HG02678 (cell line): ENCODE measurements around the gene BBS9.
"Not testable (repeated sequence)": the region's sequence is repeated elsewhere in the genome, so short reads cannot be mapped to it uniquely, and the experiment has no call there.

Experiments used
- ATAC-seq: cut with Tn5 transposase; IDR thresholded peaks from one replicate; pipeline ENCODE4 v1.9.1; 2021; ENCODE audit warnings: mild to moderate bottlenecking, moderate library complexity; ENCODE audit not compliant: unreplicated experiment

Gene BBS9

DNA sequence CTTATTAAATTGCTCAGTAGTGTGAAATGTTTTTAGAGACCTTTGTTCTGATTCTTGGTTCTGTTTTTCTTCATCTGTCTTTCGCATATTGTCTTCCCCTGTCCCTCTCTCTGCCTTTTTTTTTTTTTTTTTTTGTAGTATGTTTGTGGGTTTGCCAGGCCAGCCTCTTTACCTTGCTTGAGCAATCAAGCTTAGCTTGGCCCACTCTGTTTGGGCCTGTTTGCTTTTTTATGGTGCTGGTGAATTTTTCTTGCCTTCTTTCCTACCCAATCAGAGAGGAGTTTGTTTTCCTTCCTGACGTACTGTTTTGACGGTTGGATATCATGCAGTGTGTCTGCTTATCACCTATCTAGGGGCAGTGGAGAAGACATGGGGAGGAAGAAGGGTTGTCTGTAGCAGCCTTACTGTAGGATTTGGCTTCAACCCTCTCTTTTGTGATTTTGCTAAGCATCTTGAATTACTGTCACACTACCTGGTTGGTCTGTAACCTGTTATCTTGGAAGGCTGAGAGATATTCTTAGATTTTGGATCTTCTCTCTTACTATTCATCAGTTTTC lies 64.0 kb downstream of the BBS9 start:
- ATAC-seq, result no peak

DNA sequence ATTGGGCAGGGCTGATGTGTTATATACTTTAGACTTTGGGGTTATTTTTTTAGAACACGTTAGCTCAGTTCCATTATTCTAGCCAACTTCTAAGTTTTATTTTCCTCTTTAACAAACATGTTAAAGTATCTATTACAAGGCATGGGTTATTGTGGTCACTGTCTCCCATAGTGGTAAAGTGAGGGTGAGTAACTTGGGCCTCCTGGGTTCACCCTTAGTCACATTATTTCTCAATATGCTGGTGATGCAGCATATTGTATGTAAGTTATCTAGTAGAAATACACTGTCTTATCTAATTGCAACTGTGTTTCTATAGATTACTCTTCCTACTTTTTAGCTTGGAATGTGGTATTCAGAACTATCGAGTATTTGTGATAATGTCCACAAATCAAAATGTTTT lies 65.9 kb downstream of the BBS9 start:
- no peak for ATAC-seq

DNA sequence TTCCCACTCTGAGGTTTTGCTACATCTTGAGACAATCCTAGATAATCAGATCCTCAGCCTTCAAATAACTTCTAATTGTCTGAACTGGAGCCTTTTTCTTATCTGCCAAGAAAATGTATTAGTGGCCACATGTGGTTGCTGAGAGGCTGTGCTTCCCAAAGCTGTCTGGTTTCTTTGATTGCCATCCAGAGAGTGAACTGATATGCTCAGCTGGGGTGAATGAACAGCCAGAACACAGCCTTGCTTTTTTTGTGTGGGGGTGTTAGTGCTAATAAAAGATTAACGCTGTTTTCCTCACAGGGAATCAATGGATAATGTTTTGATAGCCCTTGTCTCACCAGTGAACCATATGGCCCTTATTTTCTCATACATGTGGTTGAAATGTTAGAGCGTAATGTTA lies 66.9 kb downstream of the BBS9 start:
- no peak for ATAC-seq

DNA sequence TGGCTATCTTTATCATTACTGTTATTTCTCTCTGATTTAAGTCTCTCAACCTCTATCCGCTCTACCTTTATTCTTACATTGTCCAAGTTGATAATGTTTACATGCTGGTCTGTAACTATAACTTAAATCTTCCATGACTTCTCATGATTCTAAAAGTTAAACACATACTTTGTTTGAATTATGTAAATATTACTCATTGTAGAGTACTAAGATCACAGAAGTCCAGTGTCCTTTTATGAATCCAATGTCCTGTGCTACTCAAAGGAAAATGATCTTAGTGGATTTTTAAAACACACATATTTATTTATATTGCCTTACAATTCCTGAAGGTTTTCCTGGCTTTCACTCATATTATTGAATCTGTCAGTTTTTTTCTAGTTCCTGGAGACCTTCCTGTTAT lies 70.9 kb downstream of the BBS9 start:
- no peak for ATAC-seq

DNA sequence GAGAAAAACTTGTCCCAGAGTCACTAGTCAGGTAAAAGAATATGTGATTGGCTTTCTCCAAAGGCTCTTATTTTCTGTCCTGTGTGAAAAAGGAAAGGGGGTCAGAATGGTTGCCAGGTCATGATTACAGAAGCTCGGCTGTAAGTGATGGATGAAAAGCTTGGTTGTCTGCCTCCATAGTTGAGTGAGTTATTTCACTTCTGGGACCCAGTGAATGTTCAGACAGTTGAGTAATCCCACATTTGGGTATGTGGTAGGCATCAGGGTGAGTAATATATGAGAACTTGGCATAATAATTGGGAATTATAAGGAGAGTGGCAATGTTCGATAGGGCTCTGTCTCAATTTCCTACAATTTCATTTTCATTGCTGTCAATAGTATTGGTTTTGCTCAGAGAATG lies 72.5 kb downstream of the BBS9 start:
- no peak for ATAC-seq

- ATAC-seq, result no peak
Measured at GRCh38 chr7:33210958-33211357, 81.6 kb downstream of the BBS9 start.

DNA sequence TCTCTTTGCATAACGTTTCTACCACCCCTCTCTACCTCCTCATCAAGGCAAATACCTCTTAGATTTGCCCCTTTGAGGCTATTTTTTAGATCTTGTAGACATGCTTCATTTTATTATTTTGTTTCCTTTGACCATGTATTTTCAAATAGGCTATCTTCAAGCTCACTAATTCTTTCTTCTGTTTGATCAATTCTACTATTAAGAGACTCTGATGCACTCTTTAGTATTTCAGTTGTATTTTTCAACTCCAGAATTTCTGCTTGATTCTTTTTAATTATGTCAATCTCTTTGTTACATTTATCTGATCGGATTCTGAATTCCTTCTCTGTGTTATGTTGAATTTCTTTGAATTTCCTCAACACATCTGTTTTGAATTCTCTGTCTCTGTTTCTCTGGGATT lies 82.8 kb downstream of the BBS9 start:
- ATAC-seq, result no peak

- no peak for ATAC-seq
Measured at GRCh38 chr7:33215992-33216391, 86.6 kb downstream of the BBS9 start.

DNA sequence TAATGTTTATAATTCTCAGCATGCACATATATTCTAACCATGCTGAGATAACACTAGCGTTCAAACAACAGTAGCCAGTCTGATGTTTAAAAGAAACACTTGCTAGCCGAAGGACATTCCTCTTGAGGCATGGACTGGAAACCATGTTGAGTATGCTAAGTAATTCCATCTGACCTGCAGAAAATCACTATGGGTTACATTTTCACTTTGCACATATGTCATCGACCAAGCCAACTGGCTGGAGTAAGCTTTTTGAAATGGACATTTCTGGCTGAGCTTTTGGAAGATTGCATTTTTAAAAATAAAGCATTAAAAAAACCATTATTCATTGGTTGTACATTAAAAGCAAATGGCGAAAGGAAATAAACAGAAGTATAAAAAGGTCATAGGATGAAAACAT lies 88.2 kb downstream of the BBS9 start:
- no peak for ATAC-seq

- ATAC-seq, result not testable (repeated sequence)
Measured at GRCh38 chr7:33218841-33219535, 89.6 kb downstream of the BBS9 start.

GRCh38 chr7:33220231-33220630 lies 90.9 kb downstream of the BBS9 start:
- ATAC-seq, result no peak

- ATAC-seq, result no peak
Measured at GRCh38 chr7:33221390-33221789, 92.0 kb downstream of the BBS9 start.

GRCh38 chr7:33232632-33233145 lies 103.3 kb downstream of the BBS9 start:
- no peak for ATAC-seq

DNA sequence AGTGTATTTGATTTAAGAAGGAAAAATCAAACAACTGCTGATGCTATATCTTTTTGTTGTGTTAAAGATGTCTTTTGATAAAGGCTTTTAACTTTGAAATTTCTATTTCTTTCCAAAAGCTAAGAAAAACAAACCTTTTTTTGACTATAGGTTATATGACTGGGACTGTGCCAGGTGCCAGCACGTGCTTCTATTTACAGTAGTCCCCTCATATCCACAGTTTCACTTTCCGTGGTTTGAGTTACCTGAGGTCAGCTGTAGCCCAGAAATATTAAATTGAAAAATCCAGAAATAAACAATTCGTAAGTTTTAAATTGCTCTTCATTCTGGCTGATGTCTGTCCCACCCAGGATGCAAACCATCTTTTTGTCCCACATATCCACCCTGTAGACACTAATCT lies 104.3 kb downstream of the BBS9 start:
- ATAC-seq, result no peak

DNA sequence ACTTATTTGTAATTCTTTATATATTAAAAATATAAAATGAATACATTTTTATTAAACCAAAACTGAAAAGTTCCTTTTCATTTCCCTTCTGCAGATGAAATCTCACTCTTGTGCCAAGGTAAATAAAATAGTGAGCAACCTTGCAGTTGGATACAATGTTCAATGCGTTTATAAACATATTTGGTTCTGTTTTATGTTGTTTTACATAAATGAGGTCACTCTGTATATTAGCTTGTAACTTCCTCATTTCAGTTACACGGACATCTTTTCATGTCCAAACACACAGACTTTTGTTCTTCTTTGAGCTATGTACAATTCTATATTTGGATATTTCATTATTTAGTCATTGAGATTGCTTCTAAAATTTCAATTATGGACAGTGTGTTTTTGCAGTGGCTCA lies 107.7 kb downstream of the BBS9 start:
- no peak for ATAC-seq

DNA sequence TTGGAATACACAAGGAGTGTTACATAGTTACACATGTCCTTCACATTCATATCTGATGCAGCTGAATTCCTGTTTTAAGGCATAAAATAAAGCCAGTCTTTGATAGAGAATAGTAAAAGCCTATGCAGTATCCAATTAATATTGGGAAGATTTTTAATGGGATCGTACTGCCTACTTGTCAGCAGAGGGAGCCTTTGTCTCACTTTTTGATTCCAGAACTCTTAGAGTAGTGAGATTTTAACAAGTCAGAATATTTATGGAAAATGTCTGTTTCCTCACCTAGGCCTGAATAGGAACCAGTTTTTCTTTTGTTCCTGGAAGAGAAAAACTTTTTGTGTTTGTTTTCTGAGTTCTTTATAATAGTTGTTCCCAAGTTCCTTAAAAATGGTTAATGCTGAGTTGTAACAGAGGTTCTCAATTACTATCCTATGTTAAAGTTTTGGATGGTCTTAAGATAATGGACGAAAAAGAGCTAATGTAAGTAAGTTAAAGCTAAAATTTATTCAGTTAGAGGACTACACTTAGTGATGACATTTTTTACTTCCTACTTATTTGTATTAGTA lies 114.0 kb downstream of the BBS9 start:
- no peak for ATAC-seq

- ATAC-seq, result no peak
Measured at GRCh38 chr7:33248671-33249070, 119.3 kb downstream of the BBS9 start.

DNA sequence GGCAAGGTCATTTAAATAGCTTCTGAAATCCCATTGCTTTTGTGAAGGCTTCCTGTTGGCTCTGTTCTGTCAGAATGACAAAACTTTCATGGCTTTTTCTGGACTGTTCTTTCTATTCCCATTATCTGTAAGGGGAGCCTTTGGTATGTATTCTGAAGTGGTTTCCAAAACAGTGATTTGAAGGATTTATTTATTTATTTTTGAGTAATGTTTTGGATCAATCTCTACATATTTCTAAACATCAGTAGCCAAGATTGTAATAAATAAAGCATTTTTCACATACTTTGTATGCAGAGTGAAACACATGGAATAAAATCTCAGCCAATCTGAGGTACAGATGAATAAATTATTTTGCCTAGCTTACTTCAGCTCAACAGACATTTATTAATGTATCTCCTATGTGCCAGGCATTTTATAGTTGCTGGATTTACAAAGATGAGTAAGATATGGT lies 121.1 kb downstream of the BBS9 start:
- ATAC-seq, result no peak

GRCh38 chr7:33251301-33251700 lies 121.9 kb downstream of the BBS9 start:
- ATAC-seq, result no peak

DNA sequence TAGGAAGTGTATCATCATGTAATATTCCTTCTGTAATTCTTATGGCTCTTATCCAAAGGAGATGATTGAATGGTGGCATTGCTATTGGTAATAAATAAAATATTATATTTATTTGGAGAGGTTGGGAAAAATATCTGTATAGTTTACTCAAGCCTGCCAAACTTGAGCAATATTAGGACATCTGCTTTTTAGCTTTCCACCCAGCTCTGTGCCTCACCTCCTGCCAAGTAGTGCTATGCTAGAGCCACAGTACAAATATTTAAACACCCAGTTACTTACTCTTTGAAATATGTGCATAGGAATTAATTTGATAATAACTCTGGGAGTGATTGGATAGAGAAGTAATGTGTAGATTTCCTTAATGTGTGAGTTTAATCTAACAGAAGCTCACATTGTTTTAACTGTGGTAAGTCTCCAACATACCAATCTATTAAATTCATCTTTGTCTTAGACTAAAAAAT lies 129.2 kb downstream of the BBS9 start:
- ATAC-seq, result no peak

- no peak for ATAC-seq
Measured at GRCh38 chr7:33261585-33261984, 132.2 kb downstream of the BBS9 start.

DNA sequence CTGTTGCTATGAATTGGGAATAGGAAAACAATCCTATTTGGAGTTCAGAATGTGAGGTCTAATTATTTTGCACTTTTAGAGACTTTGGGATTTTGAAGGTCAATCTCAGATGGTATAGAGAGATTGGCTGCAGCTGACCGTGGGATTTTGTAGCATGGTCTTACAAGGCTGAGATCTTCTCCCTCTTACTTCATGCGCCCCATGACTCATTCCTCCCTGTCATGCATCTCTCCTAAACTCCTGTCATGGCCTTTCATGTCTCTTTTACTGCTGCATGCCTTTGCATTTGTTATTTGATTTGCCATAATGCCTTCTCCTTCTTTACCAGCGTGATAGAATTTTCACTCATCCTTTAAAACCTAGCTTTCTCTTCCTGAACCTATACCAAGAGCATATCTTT lies 133.1 kb downstream of the BBS9 start:
- no peak for ATAC-seq
